Tibial nerve (tissue), 3 donors: ENCODE data around the gene KHNYN.

Experiments
- POLR2A ChIP-seq, 2 donors: fragments of 450-650 bp; IDR thresholded peaks; one replicate each; pipeline ENCODE4 v1.6.1; 2017; ENCODE audit warnings: antibody characterized with exemption in 2 of 2, mild to moderate bottlenecking in 2 of 2, moderate library complexity in 2 of 2
- TF ChIP-seq, protein P1 (sequence below), 5 experiments: fragments of 200-600 bp in 3 of 5; fragments of 450-650 bp in 2 of 5; sonication (generic) in 3 of 5; IDR thresholded peaks; one replicate each; pipeline ENCODE4 v1.5.1; 2016 to 2019; ENCODE audit warnings: antibody characterized with exemption in 5 of 5, mild to moderate bottlenecking in 3 of 5, moderate library complexity in 2 of 5

GRCh38 chr14:24414077-24414476, 15.7 kb upstream of the KHNYN start:
- TF ChIP-seq POLR2A (IDR thresholded peaks at IDR 0.05), result no peak
- TF ChIP-seq, protein P1, sequence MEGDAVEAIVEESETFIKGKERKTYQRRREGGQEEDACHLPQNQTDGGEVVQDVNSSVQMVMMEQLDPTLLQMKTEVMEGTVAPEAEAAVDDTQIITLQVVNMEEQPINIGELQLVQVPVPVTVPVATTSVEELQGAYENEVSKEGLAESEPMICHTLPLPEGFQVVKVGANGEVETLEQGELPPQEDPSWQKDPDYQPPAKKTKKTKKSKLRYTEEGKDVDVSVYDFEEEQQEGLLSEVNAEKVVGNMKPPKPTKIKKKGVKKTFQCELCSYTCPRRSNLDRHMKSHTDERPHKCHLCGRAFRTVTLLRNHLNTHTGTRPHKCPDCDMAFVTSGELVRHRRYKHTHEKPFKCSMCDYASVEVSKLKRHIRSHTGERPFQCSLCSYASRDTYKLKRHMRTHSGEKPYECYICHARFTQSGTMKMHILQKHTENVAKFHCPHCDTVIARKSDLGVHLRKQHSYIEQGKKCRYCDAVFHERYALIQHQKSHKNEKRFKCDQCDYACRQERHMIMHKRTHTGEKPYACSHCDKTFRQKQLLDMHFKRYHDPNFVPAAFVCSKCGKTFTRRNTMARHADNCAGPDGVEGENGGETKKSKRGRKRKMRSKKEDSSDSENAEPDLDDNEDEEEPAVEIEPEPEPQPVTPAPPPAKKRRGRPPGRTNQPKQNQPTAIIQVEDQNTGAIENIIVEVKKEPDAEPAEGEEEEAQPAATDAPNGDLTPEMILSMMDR (IDR thresholded peaks at IDR 0.05), result no peak
